GM12878 (cell line): Measurements from ENCODE around the gene SKIL. TPM values are rescaled to one million over a fixed set of nuclear protein-coding genes. Genes with fewer than 3 reads are reported as not detected.

Experiments used
- ATAC-seq: fragments of 200-7000 bp; cut with Tn5 transposase; 3 replicates; pipeline ENCODE4 v1.9.1; 2020; ENCODE audit warnings: mild to moderate bottlenecking, moderate library complexity
- BruUV-seq: library from RNA; stranded (reverse); fragments of 400-500 nt; replicated peaks from 2 replicates; lab custom pipeline; 2021; lab: Mats Ljungman, UMichigan
- CTCF ChIA-PET: fragments of 300-600 bp; sonication (Branson Sonifier 250); formaldehyde crosslinking; extraction: SDS; loops from one replicate; lab custom pipeline; 2021; ENCODE audit warnings: inconsistent platforms; lab: Yijun Ruan, JAX
- POLR2A ChIA-PET: fragments of 350-600 bp; formaldehyde crosslinking; extraction: SDS; loops from one replicate; lab custom pipeline; 2021; ENCODE audit warnings: inconsistent platforms; lab: Charles Lee
- RAD21 ChIA-PET: fragments of 300-600 bp; sonication (Branson Sonifier 250); formaldehyde crosslinking; loops from one replicate; lab custom pipeline; 2023; ENCODE audit warnings: antibody characterized with exemption; ENCODE audit not compliant: unreplicated experiment; lab: Charles Lee
- SMC1A ChIA-PET: fragments of 300-600 bp; sonication (Branson Sonifier 250); formaldehyde crosslinking; loops from one replicate; lab custom pipeline; 2023; ENCODE audit not compliant: unreplicated experiment, uncharacterized antibody; lab: Charles Lee
- DNase-seq: peaks from one replicate; pipeline ENCODE4 v3.0.0-alpha.2; 2011; ENCODE audit warnings: low read depth, low spot score
- FAIRE-seq: peaks from 3 replicates; lab custom pipeline; 2011; peaks lifted over from hg19 to GRCh38; lab: Jason Lieb, UNC
- H2AFZ ChIP-seq: 2 replicates; pipeline ENCODE4 v1.6.0; 2011; ENCODE audit warnings: low read depth, low read length, control low read depth; ENCODE audit not compliant: control insufficient read depth
- H3K27ac ChIP-seq: 2 replicates; pipeline ENCODE4 v1.5.1; 2011; ENCODE audit warnings: control low read depth; ENCODE audit not compliant: control insufficient read depth, insufficient read depth
- H3K27me3 ChIP-seq, 2 experiments: replicated peaks in 1 of 2; 2 replicates each; pipeline versions ENCODE4 v1.6.0 to v1.6.1; 2011; ENCODE audit warnings: low read length in 1 of 2; ENCODE audit not compliant: control insufficient read depth in 2 of 2, insufficient read depth in 2 of 2
- H3K36me3 ChIP-seq, 2 experiments: 2 replicates each; pipeline ENCODE4 v1.5.1; 2011; ENCODE audit warnings: low read length in 1 of 2; ENCODE audit not compliant: control insufficient read depth in 2 of 2, insufficient read depth in 2 of 2
- H3K4me1 ChIP-seq: 2 replicates; pipeline ENCODE4 v1.6.1; 2011; ENCODE audit warnings: mild to moderate bottlenecking, low read length, moderate library complexity, mixed read lengths; ENCODE audit not compliant: control insufficient read depth, insufficient read depth
- H3K4me2 ChIP-seq: 2 replicates; pipeline ENCODE4 v1.6.0; 2011; ENCODE audit warnings: control low read depth; ENCODE audit not compliant: control insufficient read depth, insufficient read depth
- H3K4me3 ChIP-seq: fragments of 200-600 bp; sonication (generic); 2 replicates; pipeline ENCODE4 v1.5.1; 2016
- H3K79me2 ChIP-seq: 2 replicates; pipeline ENCODE4 v1.6.0; 2011; ENCODE audit warnings: low read length; ENCODE audit not compliant: control insufficient read depth, insufficient read depth
- H3K9ac ChIP-seq: 2 replicates; pipeline ENCODE4 v1.8.0; 2011; ENCODE audit warnings: low read length, control low read depth, mixed read lengths; ENCODE audit not compliant: control insufficient read depth, insufficient read depth
- H3K9me3 ChIP-seq: replicated peaks from 3 replicates; pipeline ENCODE4 v1.5.1; 2011; ENCODE audit warnings: mild to moderate bottlenecking, low read length; ENCODE audit not compliant: control insufficient read depth, insufficient read depth
- H4K20me1 ChIP-seq: 2 replicates; pipeline ENCODE4 v1.6.0; 2011; ENCODE audit not compliant: control insufficient read depth, insufficient read depth
- KAT2A ChIP-seq: conservative IDR thresholded peaks from 2 replicates; pipeline ENCODE4 v1.6.1; 2011; ENCODE audit warnings: low read depth, low read length; ENCODE audit not compliant: control insufficient read depth
- MTA2 ChIP-seq: fragments of 450-650 bp; IDR thresholded peaks from 2 replicates; pipeline ENCODE4 v1.6.1; 2016; ENCODE audit warnings: low read depth, mild to moderate bottlenecking, moderate library complexity
- MXI1 ChIP-seq: fragments of 150-350 bp; IDR thresholded peaks from 2 replicates; pipeline ENCODE4 v1.6.1; 2011; ENCODE audit warnings: low read depth, mild to moderate bottlenecking, inconsistent platforms, low read length, improper control_type of control experiment
- MYB ChIP-seq: fragments of 150-350 bp; IDR thresholded peaks from 2 replicates; pipeline ENCODE4 v1.6.1; 2014; ENCODE audit warnings: mild to moderate bottlenecking, low read depth, low read length, borderline replicate concordance
- SREBF1 ChIP-seq: IDR thresholded peaks from 2 replicates; pipeline ENCODE4 v1.6.1; 2012; ENCODE audit warnings: mild to moderate bottlenecking, low read length
- WGBS: methylation state at CpG from one replicate; pipeline ENCODE4 v1.1.6; 2016; ENCODE audit warnings: low lambda C conversion rate; ENCODE audit not compliant: insufficient replicate concordance, insufficient coverage; ENCODE audit errors: missing lambda C conversion rate; 5-methylcytosine and 5-hydroxymethylcytosine counted together
- in situ Hi-C: fragments of 300-500 bp; cut with MboI; formaldehyde crosslinking; loops from 9 replicates; pipeline ENCODE4 v1.14.3; 2018; ENCODE audit warnings: mixed read lengths
- intact Hi-C: fragments of 100-400 bp; cut with micrococcal nuclease; formaldehyde crosslinking; loops from one replicate; pipeline ENCODE4 v1.14.2; 2022; ENCODE audit not compliant: unreplicated experiment
- polyA plus RNA-seq, 11 experiments: library from polyadenylated mRNA; depleted of rRNA in 4 of 11; unstranded in 6 of 11; stranded (reverse) in 5 of 11; fragments of >200 nt; fragmentation: Nextera tagmentation in 4 of 11; fragmentation: Illumina TruSeq in 1 of 11; extraction: Ambion mirVana in 4 of 11; extraction: Trizol in 1 of 11; gene quantifications; 1 replicate in 1 of 11; 2 replicates in 10 of 11; pipeline versions ENCODE4 v1.2.1 to v1.2.3, GENCODE V29; 2011 to 2016; ENCODE audit warnings: inconsistent platforms in 2 of 11, missing spikeins in 2 of 11, low read depth in 1 of 11
- total RNA-seq, 4 experiments: library from RNA; depleted of rRNA in 3 of 4; stranded (reverse); fragments of >200 nt in 3 of 4; fragmentation: Illumina TruSeq in 1 of 4; extraction: Trizol in 1 of 4; gene quantifications; 2 replicates each; pipeline versions ENCODE4 v1.2.1 to v1.2.3, GENCODE V29; 2013 to 2021
- TF ChIP-seq, protein P1 (sequence below): fragments of 450-650 bp; formaldehyde crosslinking; IDR thresholded peaks from 2 replicates; pipeline ENCODE4 v1.5.0; 2022; ENCODE audit warnings: mild to moderate bottlenecking, missing genetic modification characterization
- TF ChIP-seq, protein P2 (sequence below): IDR thresholded peaks from 2 replicates; pipeline ENCODE4 v1.6.1; 2011; ENCODE audit warnings: low read depth, mild to moderate bottlenecking, low read length, moderate library complexity, borderline replicate concordance; ENCODE audit errors: extremely low read depth
- TF ChIP-seq, protein P3 (sequence below): fragments of 450-650 bp; IDR thresholded peaks from 2 replicates; pipeline ENCODE4 v1.6.1; 2017; ENCODE audit warnings: borderline replicate concordance
- TF ChIP-seq, protein P4 (sequence below): fragments of 450-650 bp; IDR thresholded peaks from 2 replicates; pipeline ENCODE4 v1.6.1; 2017; ENCODE audit warnings: mild to moderate bottlenecking, low read depth, inconsistent platforms; ENCODE audit not compliant: poor library complexity, severe bottlenecking
- TF ChIP-seq, protein P5 (sequence below): fragments of 450-650 bp; formaldehyde crosslinking; IDR thresholded peaks from 2 replicates; pipeline ENCODE4 v1.4.0; 2020; ENCODE audit warnings: mild to moderate bottlenecking, moderate library complexity

Gene SKIL
- total and polyA plus RNA-seq, 10 of the 15 experiments (the other 5 are each of a cell fraction or from before 2014, with no cell fraction given) = 2.7 to 14.8 (median 6.7) TPM

DNA sequence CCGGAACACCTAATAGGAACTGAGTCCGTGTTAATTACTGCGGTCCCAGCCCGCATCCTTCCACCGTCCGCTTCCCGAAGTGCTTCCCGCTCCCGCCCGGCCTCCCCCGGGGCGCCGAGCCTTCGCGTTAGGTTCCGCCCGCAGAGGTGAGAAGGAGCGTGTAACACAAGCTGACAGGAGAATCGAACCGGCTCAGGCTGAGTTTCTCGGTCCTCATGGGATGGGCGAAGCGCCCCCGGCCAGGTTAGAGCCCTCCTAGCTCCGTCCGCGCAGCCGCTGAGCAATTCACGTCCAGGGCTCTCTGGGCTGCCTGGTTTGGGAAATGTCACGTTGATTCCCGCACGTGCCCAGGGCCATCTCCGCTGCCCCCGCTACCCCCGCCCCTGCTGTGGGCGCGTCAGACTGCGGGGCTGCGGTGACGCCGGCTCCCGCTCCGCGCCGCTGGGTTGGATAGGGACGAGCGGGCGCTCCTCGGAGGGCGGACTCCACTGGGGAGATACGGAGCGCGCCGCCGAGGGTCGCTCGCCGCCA, 62.1 kb downstream of the SKIL start:
- H3K4me1 ChIP-seq = no peaks in the 10 kb centered on the region
- ChIA-PET SMC1A (no interaction called here), POLR2A (no interaction called here), CTCF (interaction anchor here (10.2 kb wide), 1 partner anchor 392 kb away, joined by 264 read pairs; no protein-coding TSS in a partner anchor), RAD21 (no interaction called here)
- H3K36me3 ChIP-seq = no peaks in the 10 kb centered on the region
- no peak overlapping the region for H3K9ac ChIP-seq
- DNase-seq (no peak), FAIRE-seq (no peak), ATAC-seq (no peak)
- no peaks in the 10 kb centered on the region for H3K9me3 ChIP-seq
- H4K20me1 ChIP-seq = no peaks in the 10 kb centered on the region; the same call in 1 of the 2 replicates
- no TSS peak for BruUV-seq
- H3K27me3 ChIP-seq = peaks cover 11 to 19% of the 10 kb centered on the region in 2 experiments; a peak in 3 of 4 replicates
- TF ChIP-seq, protein P1, sequence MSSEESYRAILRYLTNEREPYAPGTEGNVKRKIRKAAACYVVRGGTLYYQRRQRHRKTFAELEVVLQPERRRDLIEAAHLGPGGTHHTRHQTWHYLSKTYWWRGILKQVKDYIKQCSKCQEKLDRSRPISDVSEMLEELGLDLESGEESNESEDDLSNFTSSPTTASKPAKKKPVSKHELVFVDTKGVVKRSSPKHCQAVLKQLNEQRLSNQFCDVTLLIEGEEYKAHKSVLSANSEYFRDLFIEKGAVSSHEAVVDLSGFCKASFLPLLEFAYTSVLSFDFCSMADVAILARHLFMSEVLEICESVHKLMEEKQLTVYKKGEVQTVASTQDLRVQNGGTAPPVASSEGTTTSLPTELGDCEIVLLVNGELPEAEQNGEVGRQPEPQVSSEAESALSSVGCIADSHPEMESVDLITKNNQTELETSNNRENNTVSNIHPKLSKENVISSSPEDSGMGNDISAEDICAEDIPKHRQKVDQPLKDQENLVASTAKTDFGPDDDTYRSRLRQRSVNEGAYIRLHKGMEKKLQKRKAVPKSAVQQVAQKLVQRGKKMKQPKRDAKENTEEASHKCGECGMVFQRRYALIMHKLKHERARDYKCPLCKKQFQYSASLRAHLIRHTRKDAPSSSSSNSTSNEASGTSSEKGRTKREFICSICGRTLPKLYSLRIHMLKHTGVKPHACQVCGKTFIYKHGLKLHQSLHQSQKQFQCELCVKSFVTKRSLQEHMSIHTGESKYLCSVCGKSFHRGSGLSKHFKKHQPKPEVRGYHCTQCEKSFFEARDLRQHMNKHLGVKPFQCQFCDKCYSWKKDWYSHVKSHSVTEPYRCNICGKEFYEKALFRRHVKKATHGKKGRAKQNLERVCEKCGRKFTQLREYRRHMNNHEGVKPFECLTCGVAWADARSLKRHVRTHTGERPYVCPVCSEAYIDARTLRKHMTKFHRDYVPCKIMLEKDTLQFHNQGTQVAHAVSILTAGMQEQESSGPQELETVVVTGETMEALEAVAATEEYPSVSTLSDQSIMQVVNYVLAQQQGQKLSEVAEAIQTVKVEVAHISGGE (CRISPR knock-in tag) = no peak
- TF ChIP-seq, protein P2, sequence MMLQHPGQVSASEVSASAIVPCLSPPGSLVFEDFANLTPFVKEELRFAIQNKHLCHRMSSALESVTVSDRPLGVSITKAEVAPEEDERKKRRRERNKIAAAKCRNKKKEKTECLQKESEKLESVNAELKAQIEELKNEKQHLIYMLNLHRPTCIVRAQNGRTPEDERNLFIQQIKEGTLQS = no peak
- TF ChIP-seq MXI1 = no peak
- TF ChIP-seq, protein P3, sequence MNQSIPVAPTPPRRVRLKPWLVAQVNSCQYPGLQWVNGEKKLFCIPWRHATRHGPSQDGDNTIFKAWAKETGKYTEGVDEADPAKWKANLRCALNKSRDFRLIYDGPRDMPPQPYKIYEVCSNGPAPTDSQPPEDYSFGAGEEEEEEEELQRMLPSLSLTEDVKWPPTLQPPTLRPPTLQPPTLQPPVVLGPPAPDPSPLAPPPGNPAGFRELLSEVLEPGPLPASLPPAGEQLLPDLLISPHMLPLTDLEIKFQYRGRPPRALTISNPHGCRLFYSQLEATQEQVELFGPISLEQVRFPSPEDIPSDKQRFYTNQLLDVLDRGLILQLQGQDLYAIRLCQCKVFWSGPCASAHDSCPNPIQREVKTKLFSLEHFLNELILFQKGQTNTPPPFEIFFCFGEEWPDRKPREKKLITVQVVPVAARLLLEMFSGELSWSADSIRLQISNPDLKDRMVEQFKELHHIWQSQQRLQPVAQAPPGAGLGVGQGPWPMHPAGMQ = no peak
- TF ChIP-seq SREBF1 = no peak
- no peak for TF ChIP-seq MYB
- TF ChIP-seq KAT2A = no peak
- TF ChIP-seq MTA2 = no peak
- TF ChIP-seq, protein P4, sequence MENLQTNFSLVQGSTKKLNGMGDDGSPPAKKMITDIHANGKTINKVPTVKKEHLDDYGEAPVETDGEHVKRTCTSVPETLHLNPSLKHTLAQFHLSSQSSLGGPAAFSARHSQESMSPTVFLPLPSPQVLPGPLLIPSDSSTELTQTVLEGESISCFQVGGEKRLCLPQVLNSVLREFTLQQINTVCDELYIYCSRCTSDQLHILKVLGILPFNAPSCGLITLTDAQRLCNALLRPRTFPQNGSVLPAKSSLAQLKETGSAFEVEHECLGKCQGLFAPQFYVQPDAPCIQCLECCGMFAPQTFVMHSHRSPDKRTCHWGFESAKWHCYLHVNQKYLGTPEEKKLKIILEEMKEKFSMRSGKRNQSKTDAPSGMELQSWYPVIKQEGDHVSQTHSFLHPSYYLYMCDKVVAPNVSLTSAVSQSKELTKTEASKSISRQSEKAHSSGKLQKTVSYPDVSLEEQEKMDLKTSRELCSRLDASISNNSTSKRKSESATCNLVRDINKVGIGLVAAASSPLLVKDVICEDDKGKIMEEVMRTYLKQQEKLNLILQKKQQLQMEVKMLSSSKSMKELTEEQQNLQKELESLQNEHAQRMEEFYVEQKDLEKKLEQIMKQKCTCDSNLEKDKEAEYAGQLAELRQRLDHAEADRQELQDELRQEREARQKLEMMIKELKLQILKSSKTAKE = no peak
- TF ChIP-seq, protein P5, sequence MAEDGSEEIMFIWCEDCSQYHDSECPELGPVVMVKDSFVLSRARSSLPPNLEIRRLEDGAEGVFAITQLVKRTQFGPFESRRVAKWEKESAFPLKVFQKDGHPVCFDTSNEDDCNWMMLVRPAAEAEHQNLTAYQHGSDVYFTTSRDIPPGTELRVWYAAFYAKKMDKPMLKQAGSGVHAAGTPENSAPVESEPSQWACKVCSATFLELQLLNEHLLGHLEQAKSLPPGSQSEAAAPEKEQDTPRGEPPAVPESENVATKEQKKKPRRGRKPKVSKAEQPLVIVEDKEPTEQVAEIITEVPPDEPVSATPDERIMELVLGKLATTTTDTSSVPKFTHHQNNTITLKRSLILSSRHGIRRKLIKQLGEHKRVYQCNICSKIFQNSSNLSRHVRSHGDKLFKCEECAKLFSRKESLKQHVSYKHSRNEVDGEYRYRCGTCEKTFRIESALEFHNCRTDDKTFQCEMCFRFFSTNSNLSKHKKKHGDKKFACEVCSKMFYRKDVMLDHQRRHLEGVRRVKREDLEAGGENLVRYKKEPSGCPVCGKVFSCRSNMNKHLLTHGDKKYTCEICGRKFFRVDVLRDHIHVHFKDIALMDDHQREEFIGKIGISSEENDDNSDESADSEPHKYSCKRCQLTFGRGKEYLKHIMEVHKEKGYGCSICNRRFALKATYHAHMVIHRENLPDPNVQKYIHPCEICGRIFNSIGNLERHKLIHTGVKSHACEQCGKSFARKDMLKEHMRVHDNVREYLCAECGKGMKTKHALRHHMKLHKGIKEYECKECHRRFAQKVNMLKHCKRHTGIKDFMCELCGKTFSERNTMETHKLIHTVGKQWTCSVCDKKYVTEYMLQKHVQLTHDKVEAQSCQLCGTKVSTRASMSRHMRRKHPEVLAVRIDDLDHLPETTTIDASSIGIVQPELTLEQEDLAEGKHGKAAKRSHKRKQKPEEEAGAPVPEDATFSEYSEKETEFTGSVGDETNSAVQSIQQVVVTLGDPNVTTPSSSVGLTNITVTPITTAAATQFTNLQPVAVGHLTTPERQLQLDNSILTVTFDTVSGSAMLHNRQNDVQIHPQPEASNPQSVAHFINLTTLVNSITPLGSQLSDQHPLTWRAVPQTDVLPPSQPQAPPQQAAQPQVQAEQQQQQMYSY (CRISPR knock-in tag) = no peak
- no peaks in the 10 kb centered on the region for H3K79me2 ChIP-seq
- in situ Hi-C loops = loop anchor here (5.0 kb wide), 2 partner anchors 268 to 393 kb away; no protein-coding TSS in a partner anchor
- H3K27ac ChIP-seq = no peak overlapping the region
- intact Hi-C loops = no loop called here
- no peak overlapping the region for H3K4me3 ChIP-seq
- H2AFZ ChIP-seq = no peak overlapping the region
- WGBS = 27% methylated on average over 54 of the region's 58 CpGs
- H3K4me2 ChIP-seq = no peak overlapping the region
